ENCODE data around the gene YAF2.

Gene YAF2

DNA sequence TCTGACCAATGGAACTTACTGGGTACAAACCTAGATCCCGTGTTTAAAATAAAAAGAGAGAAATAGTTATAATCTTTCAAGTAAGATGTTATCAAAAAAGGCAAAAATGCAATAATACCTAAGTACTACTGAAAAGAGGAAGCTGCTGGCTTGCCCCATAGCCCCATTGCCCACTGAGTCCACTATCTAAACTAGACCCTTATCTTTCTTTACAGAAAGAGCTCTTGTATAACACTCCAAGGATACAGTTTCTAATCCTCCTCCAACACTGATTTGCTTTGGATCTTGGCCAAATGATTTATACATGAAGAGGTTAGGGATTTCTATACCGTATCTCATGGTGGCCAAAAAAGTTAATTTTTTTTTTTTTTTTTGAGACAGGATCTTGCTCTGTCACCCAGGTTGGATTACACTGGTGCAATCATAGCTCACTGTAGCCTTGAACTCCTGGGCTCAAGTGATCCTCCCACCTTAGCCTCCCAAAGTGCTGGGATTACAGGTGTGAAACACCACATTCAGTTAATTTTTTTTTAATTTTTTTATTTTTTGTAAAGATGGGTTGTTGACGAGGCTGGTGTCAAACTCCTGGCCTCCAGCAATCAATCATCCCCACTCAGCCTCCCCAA lies 96.0 kb downstream of the YAF2 start:
- no peak for DNase-seq (ENCODE audit: low read depth)
- H3K4me3 ChIP-seq (ENCODE audit: low read depth, low read length) = no peak overlapping the region
- TF ChIP-seq, protein P1, sequence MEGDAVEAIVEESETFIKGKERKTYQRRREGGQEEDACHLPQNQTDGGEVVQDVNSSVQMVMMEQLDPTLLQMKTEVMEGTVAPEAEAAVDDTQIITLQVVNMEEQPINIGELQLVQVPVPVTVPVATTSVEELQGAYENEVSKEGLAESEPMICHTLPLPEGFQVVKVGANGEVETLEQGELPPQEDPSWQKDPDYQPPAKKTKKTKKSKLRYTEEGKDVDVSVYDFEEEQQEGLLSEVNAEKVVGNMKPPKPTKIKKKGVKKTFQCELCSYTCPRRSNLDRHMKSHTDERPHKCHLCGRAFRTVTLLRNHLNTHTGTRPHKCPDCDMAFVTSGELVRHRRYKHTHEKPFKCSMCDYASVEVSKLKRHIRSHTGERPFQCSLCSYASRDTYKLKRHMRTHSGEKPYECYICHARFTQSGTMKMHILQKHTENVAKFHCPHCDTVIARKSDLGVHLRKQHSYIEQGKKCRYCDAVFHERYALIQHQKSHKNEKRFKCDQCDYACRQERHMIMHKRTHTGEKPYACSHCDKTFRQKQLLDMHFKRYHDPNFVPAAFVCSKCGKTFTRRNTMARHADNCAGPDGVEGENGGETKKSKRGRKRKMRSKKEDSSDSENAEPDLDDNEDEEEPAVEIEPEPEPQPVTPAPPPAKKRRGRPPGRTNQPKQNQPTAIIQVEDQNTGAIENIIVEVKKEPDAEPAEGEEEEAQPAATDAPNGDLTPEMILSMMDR (IDR thresholded peaks at IDR 0.05; ENCODE audit: control insufficient read depth, extremely low read depth, insufficient read depth) = no peak

DNA sequence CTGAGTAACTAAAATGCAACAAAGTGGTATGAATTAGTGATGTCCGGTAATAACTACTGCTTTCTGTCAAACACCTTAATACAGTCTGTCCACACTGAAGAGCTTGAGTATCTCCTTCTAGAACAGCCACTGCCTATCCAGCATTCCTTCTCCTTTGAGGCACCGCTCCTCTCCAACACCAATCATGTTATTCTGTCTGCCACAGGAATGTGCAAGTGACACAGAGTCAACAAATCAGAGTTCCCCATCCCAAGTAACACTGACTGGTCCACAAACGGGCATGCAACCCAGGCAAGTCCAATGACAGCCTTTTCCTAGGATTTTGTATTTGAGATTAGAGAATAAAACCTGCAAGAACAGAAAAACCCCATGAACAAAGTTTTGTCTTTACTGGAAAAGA lies 97.1 kb downstream of the YAF2 start:
- DNase-seq (ENCODE audit: low read depth) = no peak
- TF ChIP-seq, protein P1 (IDR thresholded peaks at IDR 0.05; ENCODE audit: control insufficient read depth, extremely low read depth, insufficient read depth) = no peak
- H3K4me3 ChIP-seq (ENCODE audit: low read depth, low read length) = no peak overlapping the region

- TF ChIP-seq, protein P1 (IDR thresholded peaks at IDR 0.05; ENCODE audit: control insufficient read depth, extremely low read depth, insufficient read depth) = no peak
- no peak overlapping the region for H3K4me3 ChIP-seq (ENCODE audit: low read depth, low read length)
- no peak for DNase-seq (ENCODE audit: low read depth)
Observed at GRCh38 chr12:42135259-42135814, 102.7 kb downstream of the YAF2 start.

DNA sequence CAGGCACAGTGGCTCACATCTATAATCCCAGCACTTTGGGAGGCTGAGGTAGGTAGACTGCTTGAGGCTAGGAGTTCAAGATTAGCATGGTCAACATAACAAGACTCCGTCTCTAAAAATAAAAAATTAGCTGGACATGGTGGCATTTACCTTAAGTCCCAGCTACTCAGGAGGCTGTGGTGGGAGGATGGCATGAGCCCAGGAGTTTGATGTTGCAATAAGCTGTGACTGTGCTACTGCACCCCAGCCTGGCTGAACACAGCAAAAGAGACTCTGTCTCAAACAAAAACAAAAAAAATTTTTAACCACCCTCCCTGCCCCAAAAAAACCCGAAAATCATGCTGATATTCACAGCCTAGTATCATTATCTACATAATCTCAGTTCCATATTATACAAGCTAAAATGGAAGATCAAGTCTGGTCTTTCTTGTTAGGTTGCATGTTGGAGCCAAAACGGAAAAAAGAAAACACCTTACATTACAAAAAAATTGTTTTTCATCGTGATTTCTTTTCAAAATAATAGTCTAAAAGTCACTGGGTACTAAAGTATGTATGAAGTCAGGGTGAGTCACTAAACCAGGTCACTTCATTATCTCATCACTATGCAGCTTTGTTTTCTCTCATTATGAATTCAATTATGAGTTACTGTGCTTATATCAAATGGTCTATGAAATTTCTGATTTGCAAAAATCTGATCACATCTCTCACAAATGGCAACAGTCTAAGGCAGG lies 107.2 kb downstream of the YAF2 start:
- no peak for DNase-seq (ENCODE audit: low read depth)
- H3K4me3 ChIP-seq (ENCODE audit: low read depth, low read length) = peak overlapping the region; percentile 38
- TF ChIP-seq, protein P1 (IDR thresholded peaks at IDR 0.05; ENCODE audit: control insufficient read depth, extremely low read depth, insufficient read depth) = no peak

DNA sequence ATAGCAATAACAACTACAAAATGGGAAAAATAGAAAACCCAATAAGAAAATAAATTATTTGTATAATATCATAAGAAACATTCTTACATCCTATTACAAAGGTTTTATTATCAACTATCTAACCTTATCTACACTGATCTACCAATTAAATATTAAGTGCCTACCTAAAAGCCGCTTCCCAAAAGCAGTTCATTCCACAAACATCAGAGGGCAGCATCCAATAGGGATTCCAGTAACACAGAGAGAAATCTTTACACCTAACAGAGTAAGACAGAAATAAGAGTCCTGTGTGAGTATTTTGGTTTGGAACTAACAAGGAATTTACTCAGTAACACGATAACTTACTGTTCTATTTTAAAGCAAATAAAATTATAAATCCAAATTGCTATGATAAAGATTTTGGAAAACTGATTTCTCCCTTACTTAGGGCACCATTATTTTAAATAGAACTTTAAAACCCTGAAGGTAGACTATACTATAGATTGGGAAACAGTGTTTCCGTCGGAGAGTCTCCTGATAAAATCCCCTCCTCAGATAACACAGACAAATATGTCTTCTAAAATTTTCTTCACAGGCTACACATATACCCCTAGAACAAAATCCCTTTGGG lies 108.3 kb downstream of the YAF2 start:
- TF ChIP-seq, protein P1 (IDR thresholded peaks at IDR 0.05; ENCODE audit: control insufficient read depth, extremely low read depth, insufficient read depth) = peak; percentile 86
- DNase-seq (ENCODE audit: low read depth) = peak; percentile 82
- no peak overlapping the region for H3K4me3 ChIP-seq (ENCODE audit: low read depth, low read length)

DNA sequence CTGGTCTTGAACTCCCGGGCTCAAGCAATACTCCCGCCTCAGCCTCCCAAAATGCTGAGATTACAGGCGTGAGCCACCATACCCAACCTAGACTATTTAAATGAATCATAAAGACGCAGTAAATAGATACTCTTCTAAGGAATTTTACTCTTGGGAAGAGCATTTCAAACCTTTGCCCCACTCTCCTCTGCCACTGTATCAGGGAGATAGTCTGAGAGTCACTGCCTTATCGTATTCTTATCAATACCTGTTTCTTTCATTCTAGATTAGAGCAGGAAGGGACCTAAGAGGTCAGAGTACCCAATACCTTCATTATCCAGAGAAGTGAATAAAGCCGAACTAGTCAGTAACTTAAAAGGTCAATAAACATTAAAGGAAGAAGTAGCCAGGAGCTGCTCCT lies 109.2 kb downstream of the YAF2 start:
- no peak for DNase-seq (ENCODE audit: low read depth)
- H3K4me3 ChIP-seq (ENCODE audit: low read depth, low read length) = no peak overlapping the region
- TF ChIP-seq, protein P1 (IDR thresholded peaks at IDR 0.05; ENCODE audit: control insufficient read depth, extremely low read depth, insufficient read depth) = no peak

Data from LNCaP clone FGC (cell line).